ENCODE measurements around the gene LTN1. TPM values are rescaled to one million over a fixed set of nuclear protein-coding genes. Genes with fewer than 3 reads are reported as not detected.
"Not testable (repeated sequence)": the region's sequence is repeated elsewhere in the genome, so short reads cannot be mapped to it uniquely, and the experiment has no call there.

The LTN1 gene
- total RNA-seq, 2 donors from 2014 or later = 12.3 to 18.2 TPM

- H3K27ac ChIP-seq = no peak overlapping the region
- no peak for DNase-seq (ENCODE audit: low spot score)
- peaks cover 33% of the 10 kb centered on the region for H3K36me3 ChIP-seq
- no peaks in the 10 kb centered on the region for H3K4me1 ChIP-seq
- no peak overlapping the region for H3K4me3 ChIP-seq
- no peak for TF ChIP-seq CTCF (IDR thresholded peaks at IDR 0.05)
- H3K9me3 ChIP-seq = no peaks in the 10 kb centered on the region
- no peaks in the 10 kb centered on the region for H3K27me3 ChIP-seq
Measured at GRCh38 chr21:28936036-28936435, 56.6 kb downstream of the LTN1 start.

- no peak for TF ChIP-seq CTCF (IDR thresholded peaks at IDR 0.05)
- Histone ChIP-seq H3K4me3 (no peak overlapping the region), H3K4me1 (no peaks in the 10 kb centered on the region), H3K9me3 (no peaks in the 10 kb centered on the region), H3K27me3 (no peaks in the 10 kb centered on the region), H3K27ac (no peak overlapping the region), H3K36me3 (peaks cover 30% of the 10 kb centered on the region)
- no peak for DNase-seq (ENCODE audit: low spot score)
Measured at GRCh38 chr21:28932717-28933116, 60.0 kb downstream of the LTN1 start.

GRCh38 chr21:28931708-28932372 lies 60.8 kb downstream of the LTN1 start:
- DNase-seq (ENCODE audit: low spot score); H3K4me1 ChIP-seq; H3K4me3 ChIP-seq; H3K9me3 ChIP-seq; H3K27me3 ChIP-seq; H3K27ac ChIP-seq: not testable (repeated sequence)
- H3K36me3 ChIP-seq = peaks cover 30% of the 10 kb centered on the region

- no peak overlapping the region for H3K27ac ChIP-seq
- TF ChIP-seq CTCF (IDR thresholded peaks at IDR 0.05) = no peak
Measured at GRCh38 chr21:28928578-28929420, 63.9 kb downstream of the LTN1 start.

GRCh38 chr21:28927130-28927529 lies 65.5 kb downstream of the LTN1 start:
- Histone ChIP-seq H3K9me3 (no peaks in the 10 kb centered on the region), H3K36me3 (peaks cover 11% of the 10 kb centered on the region), H3K4me3 (no peak overlapping the region), H3K4me1 (no peaks in the 10 kb centered on the region), H3K27me3 (no peaks in the 10 kb centered on the region), H3K27ac (no peak overlapping the region)
- DNase-seq (ENCODE audit: low spot score) = no peak
- TF ChIP-seq CTCF (IDR thresholded peaks at IDR 0.05) = no peak

More at GRCh38 chr21:28928578-28929420, 63.9 kb downstream of the LTN1 start:
- Histone ChIP-seq H3K4me1 (no peaks in the 10 kb centered on the region), H3K4me3 (no peak overlapping the region), H3K27me3 (no peaks in the 10 kb centered on the region), H3K9me3 (no peaks in the 10 kb centered on the region), H3K36me3 (peaks cover 11% of the 10 kb centered on the region)
- no peak for DNase-seq (ENCODE audit: low spot score)

- Histone ChIP-seq H3K27ac (no peak overlapping the region), H3K4me3 (no peak overlapping the region), H3K36me3 (no peaks in the 10 kb centered on the region), H3K4me1 (no peaks in the 10 kb centered on the region), H3K27me3 (no peaks in the 10 kb centered on the region), H3K9me3 (no peaks in the 10 kb centered on the region)
- DNase-seq (ENCODE audit: low spot score) = no peak
- TF ChIP-seq CTCF (IDR thresholded peaks at IDR 0.05) = no peak
Measured at GRCh38 chr21:28923439-28923975, 69.2 kb downstream of the LTN1 start.

All from right atrium auricular region (tissue), 2 donors.